HepG2 (cell line): ENCODE results near the gene NEGR1. TPM values are rescaled to one million over a fixed set of nuclear protein-coding genes. Genes with fewer than 3 reads are reported as not detected.

Experiments used
- ATAC-seq: fragments of 200-7000 bp; cut with Tn5 transposase; 3 replicates; pipeline ENCODE4 v1.9.1; 2020; ENCODE audit warnings: mild to moderate bottlenecking, moderate library complexity
- BruUV-seq: library from RNA; stranded (reverse); fragments of 400-500 nt; replicated peaks from 2 replicates; lab custom pipeline; 2021; lab: Mats Ljungman, UMichigan
- CTCF ChIA-PET: fragments of 300-600 bp; formaldehyde crosslinking; extraction: SDS; loops from one replicate; lab custom pipeline; 2021; ENCODE audit warnings: low total read pairs, inconsistent platforms, low intra/inter-chr PET ratio; lab: Yijun Ruan, JAX
- POLR2A ChIA-PET: fragments of 350-600 bp; sonication (Branson Sonifier 250); formaldehyde crosslinking; loops from one replicate; lab custom pipeline; 2020; ENCODE audit warnings: antibody characterized with exemption, inconsistent platforms; lab: Yijun Ruan, JAX
- DNase-seq: peaks from one replicate; pipeline ENCODE4 v3.0.0-alpha.2; 2015; ENCODE audit warnings: low spot score
- FAIRE-seq: peaks from 3 replicates; lab custom pipeline; 2011; peaks lifted over from hg19 to GRCh38; lab: Jason Lieb, UNC
- H2AFZ ChIP-seq: one replicate; pipeline ENCODE4 v1.6.1; 2011; ENCODE audit warnings: low read length, inconsistent platforms
- H3K27ac ChIP-seq: fragments of 300-600 bp; 3 replicates; pipeline ENCODE4 v1.8.0; 2011; ENCODE audit warnings: mixed run types, mild to moderate bottlenecking, mixed read lengths, low read length, inconsistent platforms; ENCODE audit not compliant: insufficient read depth; ENCODE audit errors: extremely low read length
- H3K27me3 ChIP-seq, 2 experiments: fragments of 200-600 bp in 1 of 2; 2 replicates in 1 of 2; 3 replicates in 1 of 2; pipeline versions ENCODE4 v1.6.0 to v1.8.0; 2011; ENCODE audit warnings: low read length in 2 of 2, mild to moderate bottlenecking in 2 of 2, moderate library complexity in 2 of 2, inconsistent platforms in 1 of 2; ENCODE audit not compliant: insufficient read depth in 2 of 2, control insufficient read depth in 1 of 2
- H3K36me3 ChIP-seq, 2 experiments: fragments of 200-600 bp in 1 of 2; replicated peaks in 1 of 2; 2 replicates in 1 of 2; 3 replicates in 1 of 2; pipeline versions ENCODE4 v1.5.1 to v1.8.0; 2011; ENCODE audit warnings: low read length in 2 of 2, inconsistent platforms in 1 of 2; ENCODE audit not compliant: insufficient read depth in 2 of 2, control insufficient read depth in 1 of 2
- H3K4me1 ChIP-seq: 2 replicates; pipeline ENCODE4 v1.5.1; 2012; ENCODE audit warnings: low read length, inconsistent platforms; ENCODE audit not compliant: insufficient read depth
- H3K4me2 ChIP-seq: 2 replicates; pipeline ENCODE4 v1.6.0; 2011; ENCODE audit warnings: low read depth, low read length, inconsistent platforms
- H3K4me3 ChIP-seq, 3 experiments: fragments of 200-600 bp in 1 of 3; sonication (generic), shearing (Covaris generic) in 1 of 3; replicated peaks in 1 of 3; 2 replicates each; pipeline ENCODE4 v1.5.1; 2011 to 2016; ENCODE audit warnings: low read length in 3 of 3, inconsistent platforms in 2 of 3, low read depth in 2 of 3, mild to moderate bottlenecking in 2 of 3, control low read depth in 1 of 3, mixed read lengths in 1 of 3; ENCODE audit not compliant: insufficient read depth in 1 of 3
- H3K79me2 ChIP-seq: one replicate; pipeline ENCODE4 v1.6.1; 2011; ENCODE audit warnings: low read length, inconsistent platforms; ENCODE audit not compliant: insufficient read depth
- H3K9ac ChIP-seq: 2 replicates; pipeline ENCODE4 v1.6.0; 2011; ENCODE audit warnings: mild to moderate bottlenecking, low read depth, low read length, inconsistent platforms; ENCODE audit not compliant: insufficient read depth
- H3K9me3 ChIP-seq: 2 replicates; pipeline ENCODE4 v1.5.1; 2012; ENCODE audit warnings: mild to moderate bottlenecking, low read length
- H4K20me1 ChIP-seq: 2 replicates; pipeline ENCODE4 v1.6.0; 2011; ENCODE audit warnings: inconsistent platforms, mild to moderate bottlenecking, low read length, moderate library complexity; ENCODE audit not compliant: insufficient read depth
- AGO1 ChIP-seq: fragments of 200-400 bp; formaldehyde crosslinking; IDR thresholded peaks from 2 replicates; pipeline ENCODE4 v1.6.1; 2017; ENCODE audit warnings: mild to moderate bottlenecking, low read depth, low read length, moderate library complexity; ENCODE audit not compliant: poor library complexity, severe bottlenecking
- KAT2B ChIP-seq: fragments of 150-350 bp; IDR thresholded peaks from 2 replicates; pipeline ENCODE4 v1.6.1; 2014; ENCODE audit warnings: low read depth, low read length, borderline replicate concordance
- NRL ChIP-seq: sonication (generic); formaldehyde crosslinking; IDR thresholded peaks from 2 replicates; pipeline ENCODE4 v1.5.0; 2020; ENCODE audit warnings: missing genetic modification reagents, mild to moderate bottlenecking, moderate library complexity, borderline replicate concordance
- PHF20 ChIP-seq: sonication (generic); formaldehyde crosslinking; IDR thresholded peaks from 2 replicates; pipeline ENCODE4 v1.5.0; 2020; ENCODE audit warnings: mild to moderate bottlenecking, missing genetic modification reagents
- PRMT3 ChIP-seq: sonication (generic); formaldehyde crosslinking; IDR thresholded peaks from 2 replicates; pipeline ENCODE4 v1.8.1; 2022; ENCODE audit warnings: low read depth, mild to moderate bottlenecking, moderate library complexity, missing genetic modification reagents, borderline replicate concordance
- RARG ChIP-seq: sonication (generic); formaldehyde crosslinking; IDR thresholded peaks from 2 replicates; pipeline ENCODE4 v1.4.0; 2020; ENCODE audit warnings: low read depth, mild to moderate bottlenecking, missing genetic modification reagents
- ZSCAN12 ChIP-seq: sonication (generic); formaldehyde crosslinking; IDR thresholded peaks from 2 replicates; pipeline ENCODE4 v1.9.0; 2021; ENCODE audit warnings: mild to moderate bottlenecking, missing genetic modification reagents
- in situ Hi-C: cut with HindIII; loops from 2 replicates; pipeline ENCODE4 v1.10.0; 2017; ENCODE audit warnings: low pct_unique_long_range_greater_than_20kb; ENCODE audit not compliant: extremely low pct_ligation_motif_present
- intact Hi-C: fragments of 100-400 bp; cut with micrococcal nuclease; formaldehyde crosslinking; loops from one replicate; pipeline ENCODE4 v1.10.0; 2022; ENCODE audit not compliant: unreplicated experiment
- polyA plus RNA-seq, 8 experiments: library from polyadenylated mRNA; depleted of rRNA in 3 of 8; stranded (reverse) in 7 of 8; unstranded in 1 of 8; fragments of >200 nt; fragmentation: Illumina TruSeq in 4 of 8; extraction: Trizol in 4 of 8; gene quantifications; 2 replicates each; pipeline versions ENCODE4 v1.2.1 to v1.2.3, GENCODE V29; 2011 to 2016; ENCODE audit warnings: low read depth in 4 of 8, missing spikeins in 1 of 8, mixed read lengths in 1 of 8; ENCODE audit not compliant: insufficient read depth in 1 of 8
- total RNA-seq, 5 experiments: library from RNA; depleted of rRNA; stranded (reverse); fragments of >200 nt; fragmentation: Illumina TruSeq; extraction: Trizol; gene quantifications; 2 replicates each; pipeline ENCODE4 v1.2.3, GENCODE V29; 2016; ENCODE audit warnings: low read depth in 1 of 5
- TF ChIP-seq, protein P1 (sequence below): sonication (generic); formaldehyde crosslinking; IDR thresholded peaks from 2 replicates; pipeline ENCODE4 v1.4.0; 2020; ENCODE audit warnings: missing genetic modification reagents

The NEGR1 gene
- total and polyA plus RNA-seq, 2 of the 13 experiments (the other 11 are each of a cell fraction or from before 2014, with no cell fraction given), result not detected

DNA sequence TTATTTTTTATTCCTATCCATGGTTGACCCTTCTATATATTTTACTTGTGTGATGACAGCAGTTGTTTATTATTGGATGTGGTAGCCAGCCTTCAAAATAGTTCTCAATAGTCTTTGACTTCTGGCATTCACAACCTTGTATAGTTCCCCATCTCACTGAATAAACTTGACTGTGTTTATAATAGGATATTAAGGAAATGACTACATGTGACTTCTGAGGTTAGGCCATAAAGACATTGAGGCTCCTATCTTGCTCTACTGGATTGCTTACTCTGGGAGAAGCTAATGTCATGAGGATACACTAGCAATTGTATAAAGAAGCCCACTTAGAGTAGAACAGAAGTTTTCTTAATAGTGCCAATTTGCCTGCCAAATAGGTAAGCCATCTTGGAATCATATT is 231.8 kb downstream of the NEGR1 start:
- BruUV-seq, result no TSS peak
- no peak overlapping the region for H3K4me2 ChIP-seq
- H2AFZ ChIP-seq, result no peak overlapping the region
- ChIA-PET POLR2A (no interaction called here), CTCF (no interaction called here)
- in situ Hi-C loops (no loop called here), intact Hi-C loops (no loop called here)
- no peaks in the 10 kb centered on the region for H3K36me3 ChIP-seq
- H3K27ac ChIP-seq, result no peak overlapping the region
- H3K4me1 ChIP-seq, result no peaks in the 10 kb centered on the region
- no peaks in the 10 kb centered on the region for H3K79me2 ChIP-seq
- H3K9ac ChIP-seq, result no peak overlapping the region
- DNase-seq (no peak), ATAC-seq (no peak), FAIRE-seq (no peak)
- H4K20me1 ChIP-seq, result no peaks in the 10 kb centered on the region
- H3K9me3 ChIP-seq, result no peaks in the 10 kb centered on the region
- no peaks in the 10 kb centered on the region for H3K27me3 ChIP-seq
- H3K4me3 ChIP-seq, result no peak overlapping the region
- TF ChIP-seq PRMT3 (CRISPR knock-in tag) (no peak), AGO1 (no peak), NRL (CRISPR knock-in tag) (no peak), KAT2B (no peak), PHF20 (CRISPR knock-in tag) (no peak), ZSCAN12 (CRISPR knock-in tag) (no peak), RARG (CRISPR knock-in tag) (no peak)
- TF ChIP-seq, protein P1, sequence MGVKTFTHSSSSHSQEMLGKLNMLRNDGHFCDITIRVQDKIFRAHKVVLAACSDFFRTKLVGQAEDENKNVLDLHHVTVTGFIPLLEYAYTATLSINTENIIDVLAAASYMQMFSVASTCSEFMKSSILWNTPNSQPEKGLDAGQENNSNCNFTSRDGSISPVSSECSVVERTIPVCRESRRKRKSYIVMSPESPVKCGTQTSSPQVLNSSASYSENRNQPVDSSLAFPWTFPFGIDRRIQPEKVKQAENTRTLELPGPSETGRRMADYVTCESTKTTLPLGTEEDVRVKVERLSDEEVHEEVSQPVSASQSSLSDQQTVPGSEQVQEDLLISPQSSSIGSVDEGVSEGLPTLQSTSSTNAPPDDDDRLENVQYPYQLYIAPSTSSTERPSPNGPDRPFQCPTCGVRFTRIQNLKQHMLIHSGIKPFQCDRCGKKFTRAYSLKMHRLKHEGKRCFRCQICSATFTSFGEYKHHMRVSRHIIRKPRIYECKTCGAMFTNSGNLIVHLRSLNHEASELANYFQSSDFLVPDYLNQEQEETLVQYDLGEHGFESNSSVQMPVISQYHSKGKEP (CRISPR knock-in tag), result no peak
